ENCODE data around the gene PAN3. TPM values are rescaled to one million over a fixed set of nuclear protein-coding genes. Genes with fewer than 3 reads are reported as not detected.

The PAN3 gene
- total RNA-seq, 1 donor from 2014 or later, result 50.2 TPM

- DNase-seq, result no peak
These were observed 91.4 kb downstream of the PAN3 start for GRCh38 chr13:28229522-28230411.

DNA sequence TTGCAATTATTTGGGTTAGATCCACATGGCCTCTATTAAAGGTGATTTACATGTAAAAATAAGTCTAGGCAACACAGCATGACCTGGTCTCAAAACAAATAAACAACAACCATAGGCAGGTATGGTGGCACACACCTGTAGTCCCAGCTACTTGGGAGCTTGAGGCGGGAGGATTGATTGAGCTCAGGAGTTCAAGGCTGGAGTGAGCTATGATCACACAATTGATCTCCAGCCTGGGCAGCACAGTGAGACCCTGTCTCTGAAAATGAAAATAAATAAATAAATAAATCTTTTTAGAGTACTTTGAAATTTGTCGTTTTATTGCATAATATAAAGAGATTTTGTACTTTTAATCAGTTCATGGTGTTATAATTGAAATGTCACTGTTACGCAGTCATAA lies 93.3 kb downstream of the PAN3 start:
- no peak for DNase-seq

- DNase-seq, result no peak
These were observed 99.6 kb downstream of the PAN3 start for GRCh38 chr13:28237944-28238343.

DNA sequence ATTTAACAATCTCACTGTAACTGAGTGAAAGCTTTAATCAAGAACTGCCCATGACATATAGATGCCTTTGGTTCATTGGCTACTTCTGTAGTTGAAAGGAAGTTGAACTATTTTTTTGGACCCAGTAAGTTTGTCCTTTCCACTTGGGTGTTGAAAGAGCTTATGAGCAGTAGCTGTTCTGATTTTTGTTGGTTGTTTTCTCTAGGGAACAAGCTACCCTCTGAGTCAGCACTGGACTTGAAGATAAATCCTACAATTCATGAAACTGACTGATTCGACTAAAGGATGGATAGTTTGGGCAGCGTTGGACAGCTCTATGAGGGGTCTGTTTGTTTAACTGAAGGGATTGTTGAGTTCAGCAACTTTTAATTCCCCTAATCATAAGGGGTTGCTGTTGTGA lies 101.0 kb downstream of the PAN3 start:
- no peak for DNase-seq

GRCh38 chr13:28245465-28245864 lies 107.1 kb downstream of the PAN3 start:
- DNase-seq, result no peak

- DNase-seq, result no peak
These were observed 108.5 kb downstream of the PAN3 start for GRCh38 chr13:28246891-28247290.

DNA sequence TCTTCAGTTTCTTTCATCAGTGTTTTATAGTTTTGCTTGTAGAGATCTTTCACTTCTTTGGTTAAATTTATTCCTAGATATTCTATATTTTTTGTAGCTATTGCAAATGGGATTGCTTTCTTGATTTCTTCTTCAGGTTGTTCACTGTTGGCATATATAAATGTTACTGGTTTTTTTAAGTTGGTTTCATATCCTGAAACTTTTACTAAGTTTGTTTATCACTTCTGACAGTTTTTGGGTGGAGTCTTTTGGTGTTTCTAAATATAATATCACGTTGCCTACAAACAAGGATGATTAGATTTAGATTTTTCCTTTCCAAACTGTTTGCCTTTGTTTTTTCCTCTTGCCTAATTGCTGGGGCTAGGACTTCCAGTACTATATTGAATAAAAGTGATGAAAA lies 109.7 kb downstream of the PAN3 start:
- no peak for DNase-seq

DNA sequence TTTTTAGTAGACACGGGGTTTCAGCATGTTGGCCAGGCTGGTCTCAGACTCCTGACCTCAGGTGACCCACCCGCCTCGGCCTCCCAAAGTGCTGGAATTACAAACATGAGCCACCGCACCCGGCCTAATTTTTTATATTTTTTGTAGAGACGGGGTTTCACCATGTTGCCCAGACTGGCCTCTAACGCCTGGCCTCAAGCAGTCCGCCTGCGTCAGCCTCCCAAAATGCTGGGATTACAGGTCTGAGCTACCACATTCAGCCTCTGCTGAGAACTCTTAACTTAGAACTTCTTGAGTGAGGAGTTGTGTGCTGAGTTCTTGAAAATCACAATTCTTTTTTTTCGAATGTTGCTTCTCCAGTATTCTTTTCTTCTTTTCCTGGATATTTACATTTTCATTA lies 112.2 kb downstream of the PAN3 start:
- no peak for DNase-seq

DNA sequence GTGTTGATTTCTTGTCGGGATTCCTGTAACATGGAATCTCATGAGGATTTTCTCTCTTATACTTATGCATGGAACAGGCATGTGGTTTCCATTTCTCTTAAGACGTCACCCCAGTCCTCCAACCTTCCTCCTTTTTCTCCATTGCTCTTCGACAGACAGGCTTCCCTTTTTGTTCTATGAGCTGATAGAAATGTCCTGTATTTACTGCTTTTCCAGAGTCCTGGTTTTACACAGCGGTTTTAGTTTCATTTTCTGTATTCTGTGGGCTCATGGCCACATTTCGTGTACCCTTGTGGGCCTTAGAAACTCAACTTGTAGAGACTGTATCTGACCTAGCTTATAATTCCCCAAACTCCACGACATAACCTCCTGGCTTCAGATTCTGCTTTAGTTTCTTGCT lies 113.1 kb downstream of the PAN3 start:
- no peak for DNase-seq

GRCh38 chr13:28252547-28252946 lies 114.2 kb downstream of the PAN3 start:
- DNase-seq, result no peak

- no peak for DNase-seq
These were observed 119.0 kb downstream of the PAN3 start for GRCh38 chr13:28257305-28257704.

DNA sequence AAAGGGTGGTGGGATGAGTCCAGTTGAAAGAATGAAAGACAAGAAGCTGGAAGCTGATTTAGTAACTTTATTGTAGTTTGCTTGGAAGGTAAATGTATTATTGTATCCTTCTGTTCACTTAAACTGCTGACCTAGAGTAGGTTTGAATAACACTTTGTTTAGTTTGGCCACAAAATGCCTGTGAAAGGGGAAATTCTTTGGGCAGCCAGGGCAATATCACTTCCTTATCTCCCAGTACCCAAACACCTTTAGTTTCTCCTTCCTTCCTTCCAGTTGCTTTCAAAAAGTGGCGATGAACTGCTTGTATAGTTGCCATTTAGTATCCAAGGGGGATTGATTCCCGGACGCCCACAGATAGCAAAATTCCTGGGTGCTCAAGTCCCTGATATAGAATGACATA lies 120.1 kb downstream of the PAN3 start:
- no peak for DNase-seq

GRCh38 chr13:28267497-28267896 lies 129.2 kb downstream of the PAN3 start:
- DNase-seq, result no peak

DNA sequence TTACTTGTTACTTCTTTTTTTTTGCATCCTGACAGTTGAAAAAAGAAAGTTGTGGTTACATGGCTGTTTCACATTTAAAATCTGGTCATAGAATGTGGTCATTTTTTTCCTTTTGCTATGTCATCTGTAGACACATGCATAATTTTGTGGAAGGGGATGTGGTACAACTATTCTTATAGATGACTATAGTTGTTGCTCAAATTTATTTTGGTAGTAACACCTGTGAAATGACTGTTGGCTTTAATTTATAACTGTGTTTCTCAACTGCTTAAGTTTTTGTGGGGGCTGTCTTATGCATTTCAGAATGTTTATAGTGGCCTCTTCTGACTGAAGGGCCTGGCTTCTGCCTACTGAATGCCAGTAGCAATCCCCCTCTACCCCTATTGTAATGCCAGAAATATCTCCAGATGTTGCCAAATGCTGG lies 130.5 kb downstream of the PAN3 start:
- DNase-seq, result no peak

DNA sequence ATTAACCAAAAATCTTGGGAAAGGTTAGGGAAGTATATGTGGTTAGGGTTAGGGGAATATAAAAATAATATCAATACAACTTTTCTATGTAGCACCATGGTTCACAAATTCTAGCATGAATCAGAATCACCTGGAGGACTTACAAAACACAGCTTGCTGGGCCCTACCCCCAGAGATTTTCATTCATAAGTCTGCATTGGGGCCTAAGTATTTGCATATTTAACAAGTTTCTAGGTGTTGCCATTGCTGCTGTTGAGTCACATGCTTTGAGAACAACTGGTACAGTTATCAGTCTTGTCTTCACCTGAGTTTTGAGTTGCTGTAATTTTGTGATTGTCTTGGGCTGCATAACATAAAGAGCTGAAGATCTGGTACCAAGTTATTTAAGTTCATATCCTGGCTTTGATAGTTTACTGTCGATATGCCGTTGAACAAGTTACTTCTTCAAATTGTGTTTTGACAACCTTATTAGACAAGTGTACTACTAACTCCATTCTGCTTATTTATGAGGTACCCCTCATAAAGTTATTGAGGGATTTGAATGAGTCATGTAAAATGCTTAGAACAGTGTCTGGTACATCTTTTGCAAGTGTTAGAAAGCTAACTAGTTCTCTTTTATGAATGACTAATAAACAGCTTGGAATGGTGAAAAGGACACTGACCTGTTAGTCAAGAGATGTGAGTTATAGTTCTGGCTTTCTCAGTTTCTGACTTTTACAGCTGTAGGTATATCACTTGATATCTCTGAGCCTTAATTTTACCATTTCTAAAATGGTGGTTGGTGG lies 132.9 kb downstream of the PAN3 start:
- no peak for DNase-seq

- DNase-seq, result no peak
These were observed 135.6 kb downstream of the PAN3 start for GRCh38 chr13:28273919-28274318.

- no peak for DNase-seq
These were observed 144.1 kb downstream of the PAN3 start for GRCh38 chr13:28282451-28282850.

DNA sequence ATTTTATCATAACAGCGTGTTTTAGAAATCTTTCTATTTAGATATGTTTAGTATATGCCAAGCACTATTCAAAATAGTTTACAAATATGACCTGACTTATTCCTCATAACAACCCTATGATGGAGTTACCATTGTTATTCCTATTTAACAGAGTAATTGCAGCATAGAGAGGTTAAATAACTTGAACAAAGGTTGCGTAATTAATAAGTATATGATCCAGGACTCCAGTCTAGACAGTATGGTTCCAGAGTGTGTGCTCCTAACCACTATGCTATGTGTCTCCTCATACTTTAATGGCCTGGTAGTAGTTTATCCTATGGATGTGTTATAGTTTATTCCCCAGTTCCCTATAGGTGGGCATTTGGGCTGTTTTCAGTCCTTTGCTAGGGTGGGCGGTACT lies 145.3 kb downstream of the PAN3 start:
- DNase-seq, result no peak

DNA sequence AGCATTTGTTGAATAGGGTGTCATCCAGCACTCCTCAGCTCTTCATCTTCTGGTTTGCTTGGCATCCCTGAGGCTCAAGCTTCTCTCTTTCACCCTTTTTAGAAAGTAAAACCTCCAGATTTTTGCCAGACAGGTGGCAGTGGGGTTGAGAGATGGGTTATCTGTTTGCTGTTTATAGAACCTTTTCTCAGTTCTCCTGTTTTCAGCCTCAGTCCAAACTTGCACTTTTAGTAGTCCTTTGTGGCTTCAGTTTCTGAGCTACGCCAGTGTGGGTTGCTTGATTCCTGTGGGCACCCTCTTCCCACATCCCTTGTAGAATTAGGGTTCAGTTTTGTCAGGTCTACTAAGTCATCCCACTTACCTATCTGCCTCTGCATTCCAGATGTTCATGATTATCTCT lies 147.9 kb downstream of the PAN3 start:
- DNase-seq, result no peak

- DNase-seq, result no peak
These were observed 159.0 kb downstream of the PAN3 start for GRCh38 chr13:28297341-28297740.

DNA sequence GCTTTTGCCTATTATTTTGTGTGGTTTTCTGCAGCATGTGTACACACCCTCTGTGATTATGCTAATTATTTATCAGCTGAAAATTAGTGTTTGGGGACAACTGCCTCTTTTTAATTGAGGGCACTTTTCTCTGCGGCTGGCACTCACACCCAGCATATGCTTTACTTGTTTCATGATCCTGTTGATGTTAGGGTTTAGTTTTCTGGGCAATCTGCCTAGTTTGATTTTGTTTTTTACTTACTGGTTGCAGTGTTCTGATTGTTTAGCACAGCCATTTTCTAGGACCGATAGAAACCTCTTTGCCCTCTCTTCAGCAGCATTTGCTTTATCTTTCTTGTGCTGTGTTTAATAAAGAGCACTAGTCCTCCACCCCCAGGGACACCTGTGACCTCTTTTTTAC lies 161.6 kb downstream of the PAN3 start:
- no peak for DNase-seq

DNA sequence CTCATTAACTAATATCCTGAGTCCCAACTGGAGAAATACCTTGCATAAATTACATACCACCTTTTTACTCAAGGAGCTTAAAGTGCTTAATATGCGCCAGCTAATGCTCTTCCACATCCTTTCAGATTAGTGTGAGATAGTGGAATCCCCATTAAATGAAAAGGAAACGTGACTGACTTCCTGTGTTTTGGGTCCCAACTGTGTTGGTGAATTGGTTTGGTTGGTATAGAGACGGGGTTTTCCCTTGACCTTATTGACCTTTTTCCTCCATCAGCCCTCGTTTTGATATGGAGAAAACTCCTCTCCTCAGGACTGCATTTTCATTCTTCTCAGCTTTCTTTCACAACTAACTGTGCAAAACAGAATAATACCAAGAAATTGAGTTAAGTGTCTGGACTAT lies 163.5 kb downstream of the PAN3 start:
- no peak for DNase-seq

GRCh38 chr13:28306325-28306724 lies 168.0 kb downstream of the PAN3 start:
- no peak for DNase-seq

- DNase-seq, result no peak
These were observed 175.2 kb downstream of the PAN3 start for GRCh38 chr13:28313579-28313978.
